ENCODE measurements around the gene RARRES1.

Gene RARRES1, protein sequence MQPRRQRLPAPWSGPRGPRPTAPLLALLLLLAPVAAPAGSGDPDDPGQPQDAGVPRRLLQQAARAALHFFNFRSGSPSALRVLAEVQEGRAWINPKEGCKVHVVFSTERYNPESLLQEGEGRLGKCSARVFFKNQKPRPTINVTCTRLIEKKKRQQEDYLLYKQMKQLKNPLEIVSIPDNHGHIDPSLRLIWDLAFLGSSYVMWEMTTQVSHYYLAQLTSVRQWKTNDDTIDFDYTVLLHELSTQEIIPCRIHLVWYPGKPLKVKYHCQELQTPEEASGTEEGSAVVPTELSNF

DNA sequence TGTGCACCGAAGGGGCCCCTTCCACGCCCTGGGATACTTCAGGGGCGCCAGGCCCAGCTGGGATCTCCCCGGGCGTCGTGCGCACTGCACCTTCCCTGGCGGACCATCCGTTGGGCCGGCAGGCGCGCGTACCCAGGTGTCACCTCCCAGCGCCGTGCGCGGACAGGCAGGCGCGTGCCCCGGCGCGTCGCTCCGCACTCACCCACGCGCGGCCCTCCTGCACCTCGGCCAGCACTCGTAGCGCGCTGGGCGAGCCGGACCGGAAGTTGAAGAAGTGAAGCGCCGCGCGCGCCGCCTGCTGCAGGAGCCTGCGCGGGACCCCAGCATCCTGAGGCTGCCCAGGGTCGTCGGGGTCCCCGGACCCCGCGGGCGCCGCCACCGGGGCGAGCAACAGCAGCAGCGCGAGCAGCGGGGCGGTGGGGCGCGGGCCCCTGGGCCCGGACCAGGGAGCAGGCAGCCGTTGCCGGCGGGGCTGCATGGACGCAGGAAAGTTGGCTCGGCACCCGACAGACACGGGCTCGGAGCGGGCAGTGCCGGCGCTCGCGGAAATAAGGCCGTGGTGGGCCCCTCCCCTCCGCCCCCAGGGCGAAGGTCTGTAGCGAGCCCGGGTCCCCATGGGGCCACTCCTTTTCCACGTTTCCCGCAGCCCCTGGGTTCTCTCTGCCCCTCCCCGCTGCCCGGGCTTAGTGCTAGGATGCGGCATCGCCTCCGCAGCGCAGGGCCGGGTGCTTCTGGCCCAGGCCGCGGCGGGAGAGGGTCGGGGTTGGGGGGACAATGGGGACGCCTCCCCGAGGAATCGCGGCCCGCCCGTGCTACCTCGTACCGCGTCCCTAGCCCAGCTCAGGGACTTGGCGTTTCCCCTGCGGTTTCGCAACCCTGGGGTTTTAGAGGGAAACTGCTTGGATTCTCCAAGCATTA lies at the start of gene RARRES1:
Gene RARRES1, minus strand, starts transcription at position 520 of the 918 bp plus-strand sequence. Its CDS starts 42 bp downstream, at position 478.
- DNase-seq, result peak; percentile 32

DNA sequence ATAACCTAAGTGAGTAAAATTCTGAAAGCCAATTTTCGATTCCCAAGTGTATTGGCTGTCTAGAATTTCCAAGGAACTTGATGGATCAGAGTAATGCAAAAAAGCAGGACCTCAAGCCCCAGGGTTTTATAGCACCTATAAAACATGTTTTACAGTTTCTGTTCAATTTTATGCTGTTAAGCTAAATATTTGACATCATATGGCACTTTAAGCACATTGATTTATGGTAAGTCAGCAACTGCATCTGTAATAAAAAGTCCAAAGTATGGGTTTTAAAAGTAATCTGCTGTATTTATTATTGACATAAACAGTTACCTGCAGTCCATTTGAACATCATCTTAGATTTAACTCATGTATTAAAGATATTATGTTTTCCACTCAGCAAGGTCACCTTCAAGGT lies 49.6 kb upstream of the RARRES1 start:
- DNase-seq, result no peak

DNA sequence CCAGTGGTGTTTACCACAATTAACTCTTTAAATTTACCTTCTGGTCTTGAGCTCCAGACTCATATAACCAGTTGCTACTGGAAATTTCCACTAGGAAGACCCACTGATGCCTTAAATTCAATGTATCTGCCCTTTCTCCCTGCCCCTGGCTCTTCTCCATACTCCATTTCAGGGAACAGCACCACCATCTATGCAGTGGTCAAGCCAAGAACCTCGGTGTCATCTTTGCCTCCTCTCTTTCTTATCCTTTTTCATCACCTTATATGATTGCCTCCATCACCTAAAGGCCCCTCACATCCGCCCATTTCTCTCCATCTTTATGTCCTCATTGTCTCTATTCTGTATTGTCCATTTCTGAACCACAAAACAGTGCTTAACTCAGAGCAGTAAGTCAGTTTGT lies 48.9 kb upstream of the RARRES1 start:
- no peak for DNase-seq

DNA sequence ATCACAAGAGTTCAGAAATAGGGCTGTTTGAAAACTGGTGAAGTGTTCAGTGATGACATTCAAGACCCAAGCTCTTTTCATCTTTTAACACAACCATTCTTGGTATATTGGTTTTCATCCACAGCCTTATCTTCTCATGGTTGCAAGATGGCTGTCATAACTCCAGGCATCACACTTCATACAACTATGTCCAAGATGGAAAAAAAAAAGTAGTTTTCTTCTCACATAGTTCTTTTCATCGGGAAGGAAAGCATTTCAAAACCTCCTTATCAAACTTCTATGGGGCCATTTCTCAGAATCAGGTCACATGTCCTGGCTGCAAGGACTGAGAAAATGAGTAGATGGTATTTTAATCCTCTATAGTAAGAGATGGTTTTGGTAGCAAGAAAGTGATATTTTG lies 48.5 kb upstream of the RARRES1 start:
- DNase-seq, result no peak

DNA sequence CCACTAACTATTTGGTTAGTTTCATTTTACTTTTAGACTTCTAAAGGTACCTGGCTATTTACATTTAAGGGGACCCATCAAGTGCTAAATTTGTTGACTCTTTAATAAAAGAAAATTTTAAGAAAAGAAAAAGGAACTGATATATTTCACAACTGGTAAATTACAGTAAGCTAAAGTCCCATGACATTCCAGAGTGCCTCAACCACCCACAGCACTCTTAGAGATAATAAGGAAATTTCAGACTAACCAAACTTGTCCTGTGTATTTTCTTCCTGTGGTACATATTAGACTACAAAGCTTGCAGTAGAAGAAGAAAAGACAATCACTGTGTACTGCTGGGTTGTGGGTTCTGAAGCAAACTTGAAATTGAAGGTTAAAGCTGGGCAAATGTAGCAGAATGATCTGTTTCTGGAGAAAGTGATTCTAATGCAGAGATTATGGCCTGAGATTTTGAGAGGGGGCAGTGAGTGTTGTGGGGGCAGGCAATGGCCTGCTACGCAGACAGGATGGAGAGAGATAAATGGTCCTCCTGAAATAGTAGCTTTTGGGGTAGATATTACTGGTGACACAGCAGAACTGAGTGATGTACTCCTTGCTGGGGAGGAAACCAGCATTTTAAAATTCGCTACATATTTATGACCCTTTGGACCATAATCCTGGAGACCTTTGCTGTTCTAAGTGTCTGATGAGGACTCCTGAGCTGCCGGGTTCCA lies 45.1 kb upstream of the RARRES1 start:
- no peak for DNase-seq

DNA sequence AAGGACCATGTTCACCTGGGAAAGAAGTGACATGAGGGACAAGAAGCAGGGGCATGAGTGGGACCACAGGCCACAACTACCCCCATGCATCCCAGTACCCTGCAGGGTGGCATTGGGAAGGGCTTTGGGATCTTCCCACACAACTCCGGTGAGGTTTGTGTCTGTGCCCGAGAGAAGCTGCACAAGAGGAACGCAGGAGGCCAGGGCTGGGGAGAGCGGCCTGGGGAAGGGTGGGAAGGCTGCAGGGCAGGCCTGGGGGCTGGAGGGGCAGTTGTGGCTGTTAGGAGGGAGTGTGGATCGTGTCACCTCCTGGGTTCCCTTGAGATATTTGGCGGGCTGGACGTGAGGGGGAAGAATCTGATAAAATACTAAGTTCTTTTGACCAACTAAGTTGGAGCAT lies 44.3 kb upstream of the RARRES1 start:
- no peak for DNase-seq

DNA sequence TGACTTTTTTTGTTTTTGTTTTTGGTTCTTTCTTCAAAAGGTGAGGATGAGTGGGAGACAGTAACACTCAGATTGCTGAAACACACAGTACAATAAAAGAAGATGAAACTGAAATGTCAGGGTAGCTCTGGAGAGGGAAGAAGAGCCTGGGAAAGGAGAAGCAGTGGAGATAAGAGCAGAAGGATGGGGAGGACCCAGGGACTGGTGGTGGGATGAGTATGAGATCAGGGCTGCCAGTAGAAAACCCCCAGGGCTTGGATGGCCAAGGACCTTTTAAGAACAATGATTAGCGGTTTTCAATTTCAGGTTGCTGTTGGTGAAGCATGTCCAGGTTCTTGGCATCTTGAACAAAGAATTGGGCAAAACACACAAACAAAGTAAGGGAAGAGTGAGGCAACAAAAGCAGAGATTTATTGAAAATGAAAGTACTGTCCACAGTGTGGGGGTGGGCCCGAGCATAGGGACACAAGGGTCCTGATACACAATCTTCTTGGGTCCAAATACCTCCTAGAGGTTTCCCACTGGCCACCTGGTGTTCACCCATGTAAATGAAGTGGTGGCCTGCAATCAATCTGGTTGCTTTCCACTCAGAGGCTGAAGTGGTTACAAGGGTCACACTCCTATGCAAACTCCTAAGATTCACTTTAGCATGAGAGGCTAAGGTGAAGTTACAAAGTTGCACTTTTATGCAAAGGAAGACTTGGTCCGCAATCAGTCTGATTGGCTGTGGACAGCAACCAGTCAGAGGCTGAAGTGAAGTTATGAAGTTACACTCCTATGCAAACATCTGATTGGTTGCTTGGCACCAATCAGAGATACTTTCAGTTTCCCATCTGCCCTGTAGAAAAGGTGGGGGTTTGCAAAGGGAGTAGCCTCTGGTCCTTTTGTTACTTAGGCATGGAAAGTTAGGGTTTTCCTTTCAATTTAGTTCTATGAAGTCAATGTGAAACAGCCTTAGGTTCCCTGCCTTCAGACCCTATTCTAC lies 43.5 kb upstream of the RARRES1 start:
- DNase-seq, result no peak

DNA sequence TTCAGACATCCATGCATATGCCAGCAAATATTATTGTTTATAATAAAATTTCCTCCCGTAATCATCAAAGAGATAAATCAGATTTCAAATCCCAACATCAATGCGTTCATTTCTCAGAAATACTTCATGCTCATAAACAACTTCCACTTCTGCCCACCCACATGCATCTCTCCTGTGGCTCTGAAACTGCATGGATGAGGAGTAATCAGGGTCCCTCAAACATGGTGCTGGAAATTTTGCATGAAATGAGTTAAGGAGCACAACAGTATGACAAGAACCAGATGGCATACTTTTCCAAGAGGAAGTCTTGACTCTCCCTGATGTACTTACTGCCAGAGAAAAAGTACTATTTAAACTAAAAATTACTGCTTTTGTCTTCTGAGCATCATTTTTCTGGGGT lies 42.7 kb upstream of the RARRES1 start:
- DNase-seq, result no peak

DNA sequence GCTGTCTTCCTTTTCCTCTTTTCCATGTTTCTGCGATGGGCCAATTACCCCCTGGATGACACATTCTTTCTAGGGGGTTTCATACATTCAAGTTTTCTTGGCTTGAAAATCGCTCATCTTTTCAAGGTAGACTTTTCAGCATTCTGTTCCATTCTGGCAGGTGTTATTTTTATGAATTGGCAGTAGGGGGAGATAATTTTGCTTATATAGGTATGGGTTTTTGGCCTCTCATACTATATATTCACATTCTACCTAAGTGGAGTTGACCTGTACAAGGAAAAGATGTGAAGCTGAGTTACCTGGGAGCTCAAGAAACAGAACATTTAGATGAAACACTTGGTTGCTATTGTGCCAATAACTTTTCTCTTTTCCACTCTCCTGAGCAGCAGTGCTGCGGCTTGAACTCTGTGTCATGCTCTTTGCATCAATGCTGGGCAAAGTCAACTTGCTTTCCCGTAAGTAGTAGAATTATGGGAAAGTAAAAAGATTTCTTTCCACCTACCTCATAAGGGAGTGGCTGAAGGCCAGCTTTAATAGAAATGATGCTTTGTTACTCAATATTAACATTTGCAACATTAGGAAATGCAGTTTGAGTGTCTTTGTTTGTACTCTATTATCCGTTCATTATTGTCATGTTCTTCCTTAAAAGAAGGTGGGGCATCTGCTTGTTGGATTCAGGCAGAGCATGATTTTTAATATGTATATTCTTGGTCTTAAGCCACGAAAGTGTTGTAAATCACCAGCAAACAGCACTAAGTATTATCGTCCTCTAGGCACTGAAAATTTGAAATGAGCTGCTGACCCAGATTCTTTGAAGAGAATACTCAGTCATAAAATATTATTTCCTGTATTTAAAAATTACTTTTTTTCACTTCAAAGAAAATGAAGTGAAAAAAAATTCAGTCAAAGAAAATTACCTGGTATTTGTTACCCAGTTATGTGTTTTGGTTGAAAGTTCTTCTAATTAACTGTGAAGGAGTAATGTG lies 41.9 kb upstream of the RARRES1 start:
- no peak for DNase-seq

DNA sequence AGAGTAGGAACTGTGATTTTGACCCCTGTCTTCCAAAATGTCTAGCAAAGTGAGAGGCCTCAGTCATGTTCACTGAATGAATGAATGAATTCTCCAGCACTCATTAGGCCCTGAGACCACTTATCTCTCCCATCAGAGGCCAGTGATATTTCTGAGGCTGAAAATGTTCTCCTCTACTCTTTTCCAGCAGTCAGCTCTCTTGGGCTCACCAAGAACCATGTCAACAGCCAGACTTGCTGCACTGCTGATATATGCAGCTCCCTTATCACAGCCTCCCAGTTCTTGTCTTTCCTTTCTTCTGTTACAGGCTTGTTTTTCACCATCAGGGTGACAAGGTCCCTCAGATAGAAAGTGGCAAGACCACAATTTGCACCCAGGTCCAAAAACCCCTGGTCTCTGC lies 40.9 kb upstream of the RARRES1 start:
- no peak for DNase-seq

DNA sequence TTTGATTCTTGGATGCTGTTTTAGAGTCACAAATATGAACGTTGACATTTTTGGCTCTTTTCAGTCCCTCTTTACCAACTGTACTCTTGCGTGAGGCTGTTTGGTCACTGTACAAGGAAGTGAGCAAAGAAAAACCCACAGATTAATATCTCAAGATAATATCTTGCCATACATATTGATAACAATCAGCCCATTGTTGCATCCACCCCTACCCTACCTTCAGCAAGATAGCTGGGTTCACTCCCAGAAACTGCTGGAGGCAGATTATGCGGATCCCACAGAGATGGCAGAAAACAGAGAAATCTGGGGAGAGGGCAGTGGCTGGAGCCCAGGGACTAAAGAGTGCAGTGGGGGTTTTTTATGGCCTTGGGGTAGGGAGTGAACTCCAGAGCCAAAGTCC lies 39.7 kb upstream of the RARRES1 start:
- no peak for DNase-seq

DNA sequence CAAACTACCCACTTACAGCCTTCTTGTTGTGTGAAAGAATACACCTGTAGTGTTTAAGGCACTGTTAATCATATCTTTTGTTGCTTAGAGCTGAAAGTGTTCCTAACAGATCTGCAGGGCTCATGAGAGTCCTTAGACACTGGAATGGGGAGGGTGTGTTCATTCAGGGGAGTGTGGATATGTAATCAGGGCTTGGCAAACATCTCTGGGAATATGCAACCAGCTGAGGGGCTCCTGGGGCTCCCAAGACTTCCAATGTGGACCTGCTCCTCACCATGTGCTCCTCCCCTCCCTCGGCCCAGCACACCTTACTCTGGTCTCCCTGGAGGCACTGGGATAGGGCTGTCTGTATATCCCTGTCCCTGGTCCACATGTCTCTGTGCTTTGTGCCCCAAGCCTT lies 39.3 kb upstream of the RARRES1 start:
- no peak for DNase-seq

DNA sequence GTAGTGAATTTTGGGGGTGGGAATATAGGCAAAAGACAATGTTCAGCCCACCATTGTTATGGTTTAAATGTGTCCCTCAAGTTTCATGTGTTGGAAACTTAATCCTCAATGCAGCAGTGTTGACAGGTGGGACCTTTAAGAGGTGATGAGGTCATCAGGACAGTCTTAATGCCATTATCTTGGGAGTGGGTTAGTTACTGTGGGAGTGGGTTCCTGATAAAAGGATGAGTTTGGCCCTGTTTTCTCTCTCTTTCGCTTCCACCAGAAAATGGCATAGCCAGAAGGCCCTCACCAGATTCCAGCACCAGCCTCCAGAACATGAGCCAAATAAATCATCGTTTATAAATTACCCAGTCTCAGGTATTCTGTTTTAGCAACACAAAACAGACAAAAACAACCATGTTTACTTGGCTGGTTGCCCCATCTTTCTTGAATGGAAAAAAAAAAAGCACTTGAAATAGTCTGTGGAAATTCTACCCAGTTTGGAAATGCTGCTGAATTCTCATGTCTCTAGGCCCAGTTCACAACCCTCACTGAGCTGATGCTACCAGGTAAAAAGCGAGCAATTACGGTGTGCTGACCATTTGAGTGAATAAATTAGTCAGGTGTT lies 38.6 kb upstream of the RARRES1 start:
- no peak for DNase-seq

DNA sequence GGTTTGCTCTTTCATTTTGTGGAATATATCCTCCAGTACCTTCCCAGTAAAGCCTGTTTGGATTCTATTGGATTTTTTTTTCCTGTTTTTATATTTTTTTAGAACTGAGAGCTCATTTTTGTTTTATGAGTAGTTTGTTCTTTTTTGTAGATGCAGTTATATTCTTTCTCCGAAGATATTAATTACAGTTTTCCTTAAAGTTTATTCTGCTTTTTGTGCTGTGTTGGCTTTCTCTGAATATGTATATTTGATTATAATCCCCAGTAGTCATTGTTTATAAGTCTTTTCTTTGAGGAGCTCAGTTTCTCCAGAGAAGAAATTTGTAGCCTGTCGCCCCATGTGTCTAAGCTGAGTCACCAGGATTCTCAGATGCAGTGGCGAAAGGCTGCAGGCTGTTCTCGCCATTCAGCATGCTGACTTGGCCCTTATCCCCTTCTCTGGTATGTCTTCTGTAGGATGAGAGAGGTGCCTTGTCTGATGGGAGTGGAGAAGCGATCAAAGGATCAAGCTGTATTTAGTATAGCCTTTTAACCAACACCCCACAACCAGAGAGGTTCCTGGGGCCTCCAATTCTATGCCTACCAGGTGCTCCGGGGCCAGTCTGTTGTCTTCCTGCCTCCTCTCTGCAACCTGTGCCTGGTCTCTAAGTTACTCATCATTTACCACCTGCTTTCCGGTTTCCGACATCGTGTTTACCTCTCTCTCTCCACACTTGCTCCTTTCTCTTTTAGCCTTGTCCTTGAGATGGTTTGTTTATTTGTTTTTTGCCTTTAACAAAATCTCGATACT lies 37.9 kb upstream of the RARRES1 start:
- DNase-seq, result no peak

DNA sequence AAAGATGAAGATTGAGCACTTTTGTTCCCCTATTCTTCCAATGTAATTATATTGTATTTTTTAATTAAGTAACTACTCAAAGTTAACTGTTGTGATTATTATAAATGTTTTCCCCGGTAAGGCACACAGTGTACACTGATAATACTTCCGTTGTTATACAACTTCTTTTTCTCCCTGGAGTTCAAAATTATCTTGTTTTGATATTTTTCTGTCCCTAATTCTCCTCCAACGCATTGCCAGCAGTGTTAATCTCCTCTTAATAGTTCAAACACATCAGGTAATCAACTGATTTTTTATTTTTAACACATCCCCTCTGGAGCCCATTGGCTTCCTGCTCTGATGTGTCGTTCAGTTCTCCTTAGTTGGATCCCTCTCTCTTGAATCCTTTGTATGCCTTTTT lies 37.3 kb upstream of the RARRES1 start:
- DNase-seq, result no peak

DNA sequence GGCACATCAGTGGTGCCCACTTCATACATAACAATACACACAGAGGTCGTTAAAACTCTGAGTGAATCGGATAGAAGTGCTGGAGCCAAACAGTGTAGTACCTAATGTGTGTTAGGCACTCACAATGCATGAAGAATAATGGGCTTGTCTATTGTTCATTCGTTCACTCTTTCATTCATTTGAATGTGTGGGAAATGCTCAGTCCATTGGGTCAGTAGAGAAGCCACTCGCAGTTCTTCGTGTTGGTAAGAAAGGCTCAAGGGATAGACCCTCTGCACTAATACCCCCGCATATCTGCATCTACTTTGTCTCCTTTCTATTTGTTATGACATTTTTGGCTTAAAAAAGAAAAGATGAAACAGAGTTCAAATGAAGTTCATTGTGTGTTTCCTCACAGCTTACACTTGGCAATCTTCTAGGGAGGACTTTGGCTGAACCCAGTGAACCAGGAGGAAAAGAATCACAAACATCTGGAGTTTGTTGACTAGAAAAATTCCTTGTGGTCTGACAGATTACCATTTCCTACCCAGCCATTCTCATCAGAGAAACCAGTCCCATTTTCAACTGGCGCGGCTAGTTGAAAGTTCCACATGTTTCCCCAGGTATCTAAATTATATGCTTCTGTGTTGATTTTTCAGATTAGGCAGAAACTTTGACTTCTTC lies 36.8 kb upstream of the RARRES1 start:
- DNase-seq, result no peak

DNA sequence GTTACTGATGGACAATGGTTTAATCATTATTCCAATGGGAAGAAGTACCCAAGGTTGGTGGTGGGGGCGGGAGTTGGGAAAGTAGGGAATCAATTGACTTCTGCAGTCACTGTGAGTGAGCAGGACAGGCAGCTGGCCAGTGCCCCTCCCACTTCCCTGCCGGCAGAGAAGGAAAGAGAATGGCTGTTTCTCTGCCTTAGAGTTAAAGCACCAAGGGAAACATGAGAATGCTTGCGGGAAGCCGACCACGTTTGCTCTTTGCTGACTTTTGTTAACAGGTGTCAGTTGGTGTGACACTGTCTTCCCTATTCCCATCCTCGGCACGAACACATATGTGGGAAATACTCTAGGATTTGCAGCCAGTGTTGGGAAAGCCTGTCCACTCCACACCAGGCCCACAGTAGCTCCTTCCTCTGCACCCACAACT lies 36.1 kb upstream of the RARRES1 start:
- DNase-seq, result no peak

DNA sequence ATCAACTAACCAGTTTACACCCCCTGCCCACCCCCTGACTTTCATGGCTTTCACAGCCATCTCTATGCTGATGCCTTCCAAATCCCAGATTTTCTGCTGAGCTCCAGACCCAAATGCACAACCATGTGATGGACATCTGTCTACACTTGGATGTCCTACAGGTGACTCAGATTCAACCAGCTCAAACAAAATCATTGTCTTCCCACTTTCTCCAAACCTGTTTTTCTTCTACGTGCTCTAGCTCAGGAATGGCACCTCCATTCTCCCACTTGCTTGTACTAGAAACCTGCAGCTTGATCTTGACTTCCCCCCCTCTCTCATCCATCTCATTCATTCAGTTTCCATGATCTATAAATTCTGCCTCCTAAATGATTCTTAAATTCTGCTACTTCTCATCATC lies 34.1 kb upstream of the RARRES1 start:
- no peak for DNase-seq

DNA sequence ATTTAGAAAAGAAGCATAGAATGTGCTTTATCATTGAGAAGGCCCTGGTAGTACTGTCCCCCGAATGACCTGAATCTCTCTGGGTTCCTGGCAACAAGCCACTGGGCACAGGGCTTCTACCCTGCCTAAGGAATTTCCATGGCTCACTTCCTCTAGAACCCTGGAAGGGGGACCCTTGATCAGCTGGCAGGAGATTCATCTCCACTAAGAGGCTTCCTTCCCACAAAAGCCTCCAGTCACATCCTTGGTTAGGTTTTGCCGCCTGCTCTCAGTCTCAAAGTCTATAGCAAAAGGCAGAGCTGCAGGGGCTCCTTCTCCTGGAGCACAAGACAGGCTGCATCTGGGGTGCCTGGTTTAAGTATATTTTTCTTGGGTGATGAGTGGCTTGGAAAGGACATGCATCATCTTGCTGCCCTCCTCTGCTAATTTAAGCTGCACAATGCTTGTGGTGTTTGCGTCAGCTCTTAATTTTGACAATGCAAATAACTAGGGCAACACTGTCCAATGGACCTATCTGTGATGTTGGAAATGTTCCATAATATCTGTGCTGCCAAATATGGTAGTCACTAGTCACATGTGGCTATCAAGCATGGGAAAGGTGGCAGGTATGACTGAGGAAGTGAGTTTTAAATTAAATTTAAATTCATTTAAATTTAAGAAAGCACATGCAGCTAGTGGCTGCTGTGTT lies 33.4 kb upstream of the RARRES1 start:
- no peak for DNase-seq

All from stimulated activated CD4-positive, alpha-beta T cell treated with anti-CD3 and anti-CD28 coated beads, Interleukin-12 subunit alpha, Interleukin-12 subunit beta, amount 100 ng/mL, for 4 hours (primary cell).